Measurements from ENCODE around the gene CPPED1.
"Not testable (repeated sequence)": the region's sequence is repeated elsewhere in the genome, so short reads cannot be mapped to it uniquely, and the experiment has no call there.

Gene CPPED1

GRCh38 chr16:12802048-12802447, 1.6 kb downstream of the CPPED1 start:
- DNase-seq (ENCODE audit: low read depth), result no peak

DNA sequence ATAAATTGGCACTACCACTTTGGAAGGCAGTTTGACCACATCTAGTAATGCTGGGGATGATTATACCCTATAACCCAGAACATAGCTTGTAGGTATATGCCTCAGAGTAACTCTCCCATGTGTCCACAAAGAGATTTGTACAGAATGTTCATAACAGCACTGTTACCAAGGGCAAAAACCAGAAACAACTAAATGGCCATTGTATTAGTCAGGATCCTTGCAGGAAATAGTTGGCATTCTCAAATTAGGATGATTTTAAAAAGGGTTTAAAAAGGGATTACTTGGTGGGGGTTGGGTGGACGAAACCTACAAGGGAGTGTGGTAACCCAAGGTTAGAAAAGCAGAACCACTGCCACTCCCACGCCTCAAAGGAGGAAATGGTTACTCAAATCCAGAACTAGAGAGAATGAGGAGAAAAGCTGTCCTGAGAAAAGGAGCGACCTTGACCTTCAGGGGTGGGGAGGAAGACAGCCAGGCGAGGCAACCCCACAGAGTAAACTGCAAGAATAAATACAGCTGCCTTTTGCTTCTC, 2.1 kb downstream of the CPPED1 start:
- no peak for DNase-seq (ENCODE audit: low read depth)

DNA sequence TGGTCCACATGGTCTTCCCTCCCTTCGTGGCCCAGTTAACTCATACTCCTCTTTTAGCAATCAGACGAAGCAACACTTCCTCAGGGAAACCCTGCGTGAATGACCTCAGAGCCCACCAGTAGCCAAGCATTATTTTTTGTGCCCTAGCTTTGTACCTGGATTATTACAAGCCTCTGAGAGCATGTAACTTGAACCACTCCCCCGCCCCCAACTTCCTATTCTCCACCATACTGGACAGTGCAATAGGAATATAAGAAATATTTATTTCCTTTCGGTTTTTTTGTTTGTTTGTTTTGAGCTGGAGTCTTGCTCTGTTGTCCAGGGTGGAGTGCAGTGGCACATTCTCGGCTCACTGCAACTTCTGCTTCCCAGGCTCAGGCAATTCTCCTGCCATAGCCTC, 2.9 kb downstream of the CPPED1 start:
- DNase-seq (ENCODE audit: low read depth), result no peak

DNA sequence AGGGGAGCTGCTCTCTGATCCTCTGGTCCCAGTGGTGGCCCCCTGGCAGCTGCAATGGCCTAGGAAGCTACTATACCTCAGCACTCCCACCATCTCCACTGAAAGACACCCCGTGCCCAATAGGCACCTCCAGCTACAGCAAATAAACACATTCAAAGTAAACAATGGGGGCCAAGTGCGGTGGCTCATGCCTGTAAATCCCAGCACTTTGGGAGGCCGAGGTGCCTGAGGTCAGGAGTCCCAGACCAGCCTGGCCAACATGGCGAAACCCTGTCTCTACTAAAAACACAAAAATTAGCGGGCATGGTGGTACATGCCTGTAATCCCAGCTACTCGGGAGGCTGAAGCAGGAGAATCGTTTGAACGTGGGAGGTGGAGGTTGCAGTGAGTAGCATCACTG, 3.7 kb downstream of the CPPED1 start:
- not testable (repeated sequence) for DNase-seq (ENCODE audit: low read depth)

- DNase-seq (ENCODE audit: low read depth), result no peak
These were observed 4.8 kb downstream of the CPPED1 start for GRCh38 chr16:12798846-12799245.

- no peak for DNase-seq (ENCODE audit: low read depth)
These were observed 5.5 kb downstream of the CPPED1 start for GRCh38 chr16:12798171-12798570.

DNA sequence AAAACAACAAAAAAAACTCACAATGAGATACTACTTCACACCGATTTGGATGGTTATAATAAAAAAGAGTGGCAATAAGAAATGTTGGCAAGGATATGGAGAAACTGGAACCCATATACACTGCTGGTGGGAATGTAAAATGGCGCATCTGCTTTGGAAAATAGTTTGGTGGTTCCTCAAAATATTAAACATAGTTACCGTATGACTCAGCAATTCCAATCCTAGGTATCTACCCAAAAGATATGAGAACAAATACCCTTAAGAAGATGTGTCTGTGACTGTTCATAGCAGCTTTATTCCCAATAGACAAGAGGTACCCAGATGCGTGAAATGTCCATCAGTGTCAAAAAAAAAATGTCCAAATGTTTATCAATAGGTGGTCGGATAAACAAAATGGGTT, 7.2 kb downstream of the CPPED1 start:
- no peak for DNase-seq (ENCODE audit: low read depth)

DNA sequence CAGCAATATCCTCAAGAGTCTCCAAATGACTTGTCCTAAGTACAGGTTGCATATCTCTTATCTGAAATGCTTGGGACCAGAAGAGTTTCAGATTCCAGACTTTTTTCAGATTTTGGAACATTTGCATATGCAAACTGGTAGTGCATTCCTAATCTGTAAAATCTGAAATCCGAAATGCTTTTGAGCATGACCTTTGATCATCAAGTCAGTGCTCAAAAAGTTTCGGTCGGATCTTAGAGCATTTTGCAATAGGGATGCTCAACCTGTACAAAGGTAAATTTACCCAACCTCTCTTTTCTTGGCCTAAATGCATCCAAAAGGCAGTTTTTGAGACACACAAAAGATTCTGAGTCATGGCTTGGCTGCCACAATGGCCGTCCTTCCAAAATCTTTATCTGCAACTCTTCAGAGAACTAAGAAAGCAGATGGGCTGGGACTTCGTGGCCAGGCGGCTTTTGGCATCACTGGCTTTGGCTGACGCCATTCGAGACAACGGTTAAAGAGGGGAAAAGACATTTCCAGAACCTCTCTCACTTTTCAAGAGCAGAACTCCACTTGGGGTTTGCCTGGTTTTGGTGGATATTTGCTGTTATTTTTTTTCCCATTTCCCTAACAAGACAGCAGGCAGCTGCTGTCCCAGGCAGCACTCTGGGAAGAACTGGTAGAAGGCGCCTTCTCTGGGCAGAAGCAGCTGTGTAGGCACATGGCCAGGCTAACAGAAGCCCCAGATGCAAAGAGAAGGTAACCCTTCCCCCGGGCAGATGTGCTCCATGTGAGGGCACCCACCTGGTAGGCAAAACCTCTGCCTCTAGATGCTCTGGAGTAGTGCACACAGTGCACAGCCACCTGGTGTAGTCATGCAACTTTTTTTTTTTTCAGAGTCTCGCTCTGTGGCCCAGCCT, 8.9 kb downstream of the CPPED1 start:
- no peak for DNase-seq (ENCODE audit: low read depth)

DNA sequence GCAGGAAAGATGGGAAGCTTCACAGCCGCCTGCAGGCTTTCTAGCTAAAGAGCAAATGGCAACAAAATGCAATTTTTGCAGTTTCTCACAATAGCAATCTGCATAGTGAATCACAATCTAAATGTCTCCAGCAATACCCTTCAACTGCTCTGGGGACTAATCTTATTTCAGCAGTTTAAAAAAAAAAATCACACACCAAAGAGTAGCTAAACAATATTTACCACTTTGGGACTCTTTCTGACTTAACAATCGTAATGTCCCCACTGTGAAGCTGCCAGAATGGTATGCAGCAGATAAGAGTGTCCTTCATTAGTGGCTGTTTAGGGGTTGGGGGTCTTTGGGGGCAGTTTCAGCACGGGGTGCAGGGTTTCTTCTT, 9.8 kb downstream of the CPPED1 start:
- no peak for DNase-seq (ENCODE audit: low read depth)

DNA sequence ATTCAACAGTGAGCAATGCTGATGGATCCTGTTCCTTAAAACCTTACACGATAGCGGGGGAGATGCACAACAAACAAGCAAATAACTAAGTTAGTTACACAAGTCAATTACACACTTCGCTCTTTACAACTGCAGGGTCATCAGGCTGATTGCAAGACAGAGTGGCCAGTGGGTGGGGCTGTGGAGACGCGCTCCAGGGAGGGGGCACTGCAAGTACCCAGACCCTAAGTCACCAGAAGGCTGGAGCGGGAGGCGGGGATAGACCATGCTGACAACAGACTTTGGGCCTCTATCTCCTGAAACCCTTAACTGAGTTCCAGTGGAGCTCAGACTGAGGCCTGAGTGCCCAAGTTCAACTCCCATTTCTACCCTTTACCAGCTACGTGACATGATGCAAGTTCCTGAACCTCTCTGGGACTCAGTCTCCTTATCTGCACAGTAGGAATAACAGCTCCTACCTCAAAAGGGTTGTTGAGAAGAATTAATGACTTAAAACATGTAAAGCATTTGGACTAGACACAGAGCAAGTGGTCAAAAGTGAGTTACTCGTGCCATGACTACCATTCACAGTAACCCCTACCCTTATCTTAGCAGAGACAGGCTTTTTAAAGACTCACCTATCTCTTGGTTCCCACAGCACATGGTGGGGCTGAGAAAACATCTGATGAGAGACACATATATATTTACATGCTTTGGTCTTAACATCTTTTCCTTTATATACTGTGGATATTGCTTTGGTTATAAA, 10.4 kb downstream of the CPPED1 start:
- no peak for DNase-seq (ENCODE audit: low read depth)

GRCh38 chr16:12792528-12792927, 11.2 kb downstream of the CPPED1 start:
- not testable (repeated sequence) for DNase-seq (ENCODE audit: low read depth)

DNA sequence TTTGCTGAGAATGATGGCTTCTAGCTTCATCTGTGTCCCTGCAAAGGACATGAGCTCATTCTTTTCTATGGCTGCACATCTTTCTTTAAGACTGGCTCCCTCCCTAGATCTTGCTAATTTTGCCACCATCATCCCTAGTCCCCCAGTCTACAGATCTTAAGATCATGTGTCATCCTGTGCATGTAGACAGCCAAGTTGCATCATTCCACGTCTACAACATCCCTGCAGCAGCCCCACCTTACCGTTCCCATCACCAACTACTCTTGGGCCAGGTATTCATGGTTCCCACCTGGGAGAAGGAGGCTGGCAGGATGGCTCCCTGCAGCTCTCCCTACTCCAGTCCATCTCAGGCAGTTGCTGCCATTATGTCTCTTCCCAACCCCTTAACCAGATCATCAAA, 12.3 kb downstream of the CPPED1 start:
- DNase-seq (ENCODE audit: low read depth), result no peak

- no peak for DNase-seq (ENCODE audit: low read depth)
These were observed 14.9 kb downstream of the CPPED1 start for GRCh38 chr16:12788758-12789157.

DNA sequence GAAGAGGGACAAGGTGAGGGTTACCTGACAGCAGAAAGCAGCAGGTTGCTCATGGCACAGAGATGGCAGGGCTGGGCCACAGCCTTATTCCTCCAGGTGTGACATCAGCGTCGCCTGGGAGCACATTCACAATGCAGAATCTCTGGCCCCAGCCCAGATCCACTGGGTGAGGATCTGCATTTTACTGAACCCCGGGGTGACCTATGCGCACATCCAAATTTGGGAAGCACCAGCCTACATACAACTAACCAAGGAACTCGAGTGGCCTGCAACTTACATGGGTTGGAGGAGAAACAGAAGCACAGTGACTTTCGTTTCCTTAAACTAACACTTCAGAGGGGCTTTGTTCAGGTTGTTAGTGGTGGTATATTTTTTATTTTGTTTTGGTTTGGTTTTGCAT, 17.6 kb downstream of the CPPED1 start:
- no peak for DNase-seq (ENCODE audit: low read depth)

DNA sequence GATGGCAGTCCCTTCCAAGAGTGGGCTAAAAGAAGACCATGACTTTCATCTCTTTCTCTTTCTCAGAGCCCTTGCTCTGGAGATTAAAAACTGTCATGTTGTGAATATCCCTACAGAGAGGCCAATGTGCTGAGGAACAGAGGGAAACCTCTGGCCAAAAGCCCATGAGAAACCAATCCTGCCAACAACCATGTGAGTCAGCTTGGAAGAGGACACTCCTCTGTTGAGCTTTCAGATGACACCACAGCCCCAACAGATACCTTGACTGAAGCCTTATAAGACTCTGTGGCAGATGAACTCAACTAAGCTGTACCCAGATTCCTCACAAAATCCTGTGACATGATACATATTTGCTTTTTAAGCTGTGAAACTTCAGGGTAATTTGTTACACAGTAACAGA, 19.6 kb downstream of the CPPED1 start:
- no peak for DNase-seq (ENCODE audit: low read depth)

- DNase-seq (ENCODE audit: low read depth), result no peak
These were observed 21.9 kb downstream of the CPPED1 start for GRCh38 chr16:12781777-12782176.

DNA sequence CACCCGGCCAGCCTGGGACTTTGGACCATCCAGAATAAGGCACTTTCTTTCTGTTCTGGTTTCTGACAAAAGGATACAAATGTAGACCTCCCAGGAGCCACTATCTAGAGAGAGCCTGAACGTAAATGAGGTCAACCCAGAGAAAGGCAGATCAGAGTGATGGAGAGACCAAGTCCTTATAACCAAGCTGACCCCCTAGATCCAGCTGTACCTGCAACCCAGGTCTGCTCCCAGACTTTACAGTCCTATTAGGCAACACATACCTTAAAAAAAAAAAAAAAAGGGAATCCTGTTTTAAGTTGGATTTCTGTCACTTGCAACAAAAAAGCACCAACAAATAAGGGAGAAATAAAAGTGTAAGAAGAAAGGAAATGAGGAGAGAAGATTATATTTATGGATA, 23.2 kb downstream of the CPPED1 start:
- DNase-seq (ENCODE audit: low read depth), result no peak

DNA sequence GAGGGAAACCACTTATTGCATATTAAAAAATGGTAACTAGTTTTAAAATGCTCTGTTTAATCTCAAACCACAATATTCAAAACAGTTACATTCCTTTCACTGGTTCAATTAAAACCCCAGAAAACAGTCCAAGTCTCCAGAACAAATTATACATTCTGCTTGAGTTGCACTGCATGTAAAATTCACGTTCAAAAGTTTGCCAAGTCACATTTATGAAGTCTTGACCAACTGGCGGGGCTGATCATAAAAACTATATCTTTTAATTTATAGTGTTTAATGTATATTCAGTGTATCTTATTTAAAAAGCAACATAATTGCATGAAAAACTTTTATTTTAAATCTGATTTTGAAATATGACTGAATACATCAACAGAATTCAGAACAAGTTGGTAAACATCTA, 25.0 kb downstream of the CPPED1 start:
- DNase-seq (ENCODE audit: low read depth), result no peak

DNA sequence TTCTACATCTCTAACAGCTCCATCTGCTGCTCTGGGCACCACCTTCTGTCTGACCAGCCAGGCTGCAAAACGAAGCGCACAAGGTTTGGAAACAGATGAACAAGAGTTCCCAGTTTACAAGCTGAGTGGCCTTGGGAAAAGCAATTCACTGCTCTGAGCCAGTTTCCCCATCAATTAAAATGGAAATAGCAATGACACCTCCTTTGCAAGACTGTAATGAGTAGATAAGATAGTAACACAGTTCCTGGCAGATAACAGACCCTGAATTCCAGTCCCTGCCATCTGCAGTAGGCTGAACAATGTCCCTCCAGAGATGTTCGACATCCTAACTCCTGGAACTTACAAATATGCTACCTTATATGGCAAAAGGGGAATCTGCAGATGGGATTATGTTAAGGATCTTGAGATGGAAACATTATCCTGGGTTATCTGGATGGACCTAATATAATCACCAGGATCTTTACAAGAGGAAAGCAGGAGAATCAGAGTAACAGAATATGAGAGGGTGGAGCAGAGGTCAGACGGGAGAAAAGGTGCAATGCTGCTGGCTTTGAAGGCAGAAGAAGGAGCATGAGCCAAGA, 27.9 kb downstream of the CPPED1 start:
- no peak for DNase-seq (ENCODE audit: low read depth)

- DNase-seq (ENCODE audit: low read depth), result no peak
These were observed 30.5 kb downstream of the CPPED1 start for GRCh38 chr16:12773221-12773620.

GRCh38 chr16:12771341-12771798, 32.3 kb downstream of the CPPED1 start:
- no peak for DNase-seq (ENCODE audit: low read depth)

- DNase-seq (ENCODE audit: low read depth), result no peak
These were observed 34.2 kb downstream of the CPPED1 start for GRCh38 chr16:12769525-12769924.

- DNase-seq (ENCODE audit: low read depth), result no peak
These were observed 35.8 kb downstream of the CPPED1 start for GRCh38 chr16:12767897-12768296.

All from stimulated activated CD8-positive, alpha-beta memory T cell treated with anti-CD3 and anti-CD28 coated beads, Interleukin-15, amount 100 ng/mL, for 1 hour (primary cell).